GM12878 (cell line): ENCODE results near the gene MYG1. TPM values are rescaled to one million over a fixed set of nuclear protein-coding genes. Genes with fewer than 3 reads are reported as not detected.

Source experiments
- ATAC-seq: fragments of 200-7000 bp; cut with Tn5 transposase; 3 replicates; pipeline ENCODE4 v1.9.1; 2020; ENCODE audit warnings: mild to moderate bottlenecking, moderate library complexity
- BruUV-seq: library from RNA; stranded (reverse); fragments of 400-500 nt; replicated peaks from 2 replicates; lab custom pipeline; 2021; lab: Mats Ljungman, UMichigan
- CTCF ChIA-PET: fragments of 300-600 bp; sonication (Branson Sonifier 250); formaldehyde crosslinking; extraction: SDS; loops from one replicate; lab custom pipeline; 2021; ENCODE audit warnings: inconsistent platforms; lab: Yijun Ruan, JAX
- POLR2A ChIA-PET: fragments of 350-600 bp; formaldehyde crosslinking; extraction: SDS; loops from one replicate; lab custom pipeline; 2021; ENCODE audit warnings: inconsistent platforms; lab: Charles Lee
- RAD21 ChIA-PET: fragments of 300-600 bp; sonication (Branson Sonifier 250); formaldehyde crosslinking; loops from one replicate; lab custom pipeline; 2023; ENCODE audit warnings: antibody characterized with exemption; ENCODE audit not compliant: unreplicated experiment; lab: Charles Lee
- SMC1A ChIA-PET: fragments of 300-600 bp; sonication (Branson Sonifier 250); formaldehyde crosslinking; loops from one replicate; lab custom pipeline; 2023; ENCODE audit not compliant: unreplicated experiment, uncharacterized antibody; lab: Charles Lee
- DNase-seq: peaks from one replicate; pipeline ENCODE4 v3.0.0-alpha.2; 2011; ENCODE audit warnings: low read depth, low spot score
- FAIRE-seq: peaks from 3 replicates; lab custom pipeline; 2011; peaks lifted over from hg19 to GRCh38; lab: Jason Lieb, UNC
- H2AFZ ChIP-seq: 2 replicates; pipeline ENCODE4 v1.6.0; 2011; ENCODE audit warnings: low read depth, low read length, control low read depth; ENCODE audit not compliant: control insufficient read depth
- H3K27ac ChIP-seq: 2 replicates; pipeline ENCODE4 v1.5.1; 2011; ENCODE audit warnings: control low read depth; ENCODE audit not compliant: control insufficient read depth, insufficient read depth
- H3K27me3 ChIP-seq, 2 experiments: replicated peaks in 1 of 2; 2 replicates each; pipeline versions ENCODE4 v1.6.0 to v1.6.1; 2011; ENCODE audit warnings: low read length in 1 of 2; ENCODE audit not compliant: control insufficient read depth in 2 of 2, insufficient read depth in 2 of 2
- H3K36me3 ChIP-seq, 2 experiments: 2 replicates each; pipeline ENCODE4 v1.5.1; 2011; ENCODE audit warnings: low read length in 1 of 2; ENCODE audit not compliant: control insufficient read depth in 2 of 2, insufficient read depth in 2 of 2
- H3K4me1 ChIP-seq: 2 replicates; pipeline ENCODE4 v1.6.1; 2011; ENCODE audit warnings: mild to moderate bottlenecking, low read length, moderate library complexity, mixed read lengths; ENCODE audit not compliant: control insufficient read depth, insufficient read depth
- H3K4me2 ChIP-seq: 2 replicates; pipeline ENCODE4 v1.6.0; 2011; ENCODE audit warnings: control low read depth; ENCODE audit not compliant: control insufficient read depth, insufficient read depth
- H3K4me3 ChIP-seq: fragments of 200-600 bp; sonication (generic); 2 replicates; pipeline ENCODE4 v1.5.1; 2016
- H3K79me2 ChIP-seq: 2 replicates; pipeline ENCODE4 v1.6.0; 2011; ENCODE audit warnings: low read length; ENCODE audit not compliant: control insufficient read depth, insufficient read depth
- H3K9ac ChIP-seq: 2 replicates; pipeline ENCODE4 v1.8.0; 2011; ENCODE audit warnings: low read length, control low read depth, mixed read lengths; ENCODE audit not compliant: control insufficient read depth, insufficient read depth
- H3K9me3 ChIP-seq: replicated peaks from 3 replicates; pipeline ENCODE4 v1.5.1; 2011; ENCODE audit warnings: mild to moderate bottlenecking, low read length; ENCODE audit not compliant: control insufficient read depth, insufficient read depth
- H4K20me1 ChIP-seq: 2 replicates; pipeline ENCODE4 v1.6.0; 2011; ENCODE audit not compliant: control insufficient read depth, insufficient read depth
- CBFB ChIP-seq: IDR thresholded peaks from 2 replicates; pipeline ENCODE4 v1.6.1; 2016; ENCODE audit warnings: antibody characterized with exemption, low read depth
- CHD4 ChIP-seq: fragments of 200-600 bp; sonication (generic); IDR thresholded peaks from 2 replicates; pipeline ENCODE4 v1.6.1; 2016; ENCODE audit warnings: mild to moderate bottlenecking
- LARP7 ChIP-seq: fragments of 450-650 bp; IDR thresholded peaks from 2 replicates; pipeline ENCODE4 v1.6.1; 2017; ENCODE audit warnings: mild to moderate bottlenecking
- MTA3 ChIP-seq: IDR thresholded peaks from 2 replicates; pipeline ENCODE4 v1.6.1; 2012; ENCODE audit warnings: low read length, inconsistent platforms, borderline replicate concordance
- NBN ChIP-seq: fragments of 450-650 bp; IDR thresholded peaks from 2 replicates; pipeline ENCODE4 v1.6.1; 2016
- PML ChIP-seq: IDR thresholded peaks from 2 replicates; pipeline ENCODE4 v1.6.1; 2012; ENCODE audit warnings: low read length, inconsistent platforms
- SIN3A ChIP-seq: IDR thresholded peaks from 2 replicates; pipeline ENCODE4 v1.6.1; 2012; ENCODE audit warnings: low read depth, low read length, improper control_type of control experiment
- ZBTB40 ChIP-seq: fragments of 450-650 bp; IDR thresholded peaks from 2 replicates; pipeline ENCODE4 v1.6.1; 2016; ENCODE audit warnings: mild to moderate bottlenecking, moderate library complexity, borderline replicate concordance
- ZNF622 ChIP-seq: fragments of 450-650 bp; IDR thresholded peaks from 2 replicates; pipeline ENCODE4 v1.6.1; 2017; ENCODE audit warnings: mild to moderate bottlenecking, inconsistent platforms
- ZSCAN29 ChIP-seq: fragments of 450-650 bp; IDR thresholded peaks from 2 replicates; pipeline ENCODE4 v1.6.1; 2017; ENCODE audit warnings: mild to moderate bottlenecking, moderate library complexity
- WGBS: methylation state at CpG from one replicate; pipeline ENCODE4 v1.1.6; 2016; ENCODE audit warnings: low lambda C conversion rate; ENCODE audit not compliant: insufficient replicate concordance, insufficient coverage; ENCODE audit errors: missing lambda C conversion rate; 5-methylcytosine and 5-hydroxymethylcytosine counted together
- in situ Hi-C: fragments of 300-500 bp; cut with MboI; formaldehyde crosslinking; loops from 9 replicates; pipeline ENCODE4 v1.14.3; 2018; ENCODE audit warnings: mixed read lengths
- intact Hi-C: fragments of 100-400 bp; cut with micrococcal nuclease; formaldehyde crosslinking; loops from one replicate; pipeline ENCODE4 v1.14.2; 2022; ENCODE audit not compliant: unreplicated experiment
- polyA plus RNA-seq, 11 experiments: library from polyadenylated mRNA; depleted of rRNA in 4 of 11; unstranded in 6 of 11; stranded (reverse) in 5 of 11; fragments of >200 nt; fragmentation: Nextera tagmentation in 4 of 11; fragmentation: Illumina TruSeq in 1 of 11; extraction: Ambion mirVana in 4 of 11; extraction: Trizol in 1 of 11; gene quantifications; 1 replicate in 1 of 11; 2 replicates in 10 of 11; pipeline versions ENCODE4 v1.2.1 to v1.2.3, GENCODE V29; 2011 to 2016; ENCODE audit warnings: inconsistent platforms in 2 of 11, missing spikeins in 2 of 11, low read depth in 1 of 11
- total RNA-seq, 4 experiments: library from RNA; depleted of rRNA in 3 of 4; stranded (reverse); fragments of >200 nt in 3 of 4; fragmentation: Illumina TruSeq in 1 of 4; extraction: Trizol in 1 of 4; gene quantifications; 2 replicates each; pipeline versions ENCODE4 v1.2.1 to v1.2.3, GENCODE V29; 2013 to 2021
- TF ChIP-seq, protein P1 (sequence below): fragments of 450-650 bp; formaldehyde crosslinking; IDR thresholded peaks from 2 replicates; pipeline ENCODE4 v1.4.0; 2020; ENCODE audit warnings: mild to moderate bottlenecking, moderate library complexity
- TF ChIP-seq, protein P2 (sequence below): fragments of 450-650 bp; IDR thresholded peaks from 2 replicates; pipeline ENCODE4 v1.6.1; 2017; ENCODE audit warnings: mild to moderate bottlenecking, low read depth, inconsistent platforms; ENCODE audit not compliant: poor library complexity, severe bottlenecking

The MYG1 gene
- total and polyA plus RNA-seq, 10 of the 15 experiments (the other 5 are each of a cell fraction or from before 2014, with no cell fraction given) = 20.7 to 81.0 (median 49.4) TPM

GRCh38 chr12:53353257-53353655, 53.8 kb downstream of the MYG1 start (continued):
- TF ChIP-seq, protein P1, sequence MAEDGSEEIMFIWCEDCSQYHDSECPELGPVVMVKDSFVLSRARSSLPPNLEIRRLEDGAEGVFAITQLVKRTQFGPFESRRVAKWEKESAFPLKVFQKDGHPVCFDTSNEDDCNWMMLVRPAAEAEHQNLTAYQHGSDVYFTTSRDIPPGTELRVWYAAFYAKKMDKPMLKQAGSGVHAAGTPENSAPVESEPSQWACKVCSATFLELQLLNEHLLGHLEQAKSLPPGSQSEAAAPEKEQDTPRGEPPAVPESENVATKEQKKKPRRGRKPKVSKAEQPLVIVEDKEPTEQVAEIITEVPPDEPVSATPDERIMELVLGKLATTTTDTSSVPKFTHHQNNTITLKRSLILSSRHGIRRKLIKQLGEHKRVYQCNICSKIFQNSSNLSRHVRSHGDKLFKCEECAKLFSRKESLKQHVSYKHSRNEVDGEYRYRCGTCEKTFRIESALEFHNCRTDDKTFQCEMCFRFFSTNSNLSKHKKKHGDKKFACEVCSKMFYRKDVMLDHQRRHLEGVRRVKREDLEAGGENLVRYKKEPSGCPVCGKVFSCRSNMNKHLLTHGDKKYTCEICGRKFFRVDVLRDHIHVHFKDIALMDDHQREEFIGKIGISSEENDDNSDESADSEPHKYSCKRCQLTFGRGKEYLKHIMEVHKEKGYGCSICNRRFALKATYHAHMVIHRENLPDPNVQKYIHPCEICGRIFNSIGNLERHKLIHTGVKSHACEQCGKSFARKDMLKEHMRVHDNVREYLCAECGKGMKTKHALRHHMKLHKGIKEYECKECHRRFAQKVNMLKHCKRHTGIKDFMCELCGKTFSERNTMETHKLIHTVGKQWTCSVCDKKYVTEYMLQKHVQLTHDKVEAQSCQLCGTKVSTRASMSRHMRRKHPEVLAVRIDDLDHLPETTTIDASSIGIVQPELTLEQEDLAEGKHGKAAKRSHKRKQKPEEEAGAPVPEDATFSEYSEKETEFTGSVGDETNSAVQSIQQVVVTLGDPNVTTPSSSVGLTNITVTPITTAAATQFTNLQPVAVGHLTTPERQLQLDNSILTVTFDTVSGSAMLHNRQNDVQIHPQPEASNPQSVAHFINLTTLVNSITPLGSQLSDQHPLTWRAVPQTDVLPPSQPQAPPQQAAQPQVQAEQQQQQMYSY (CRISPR knock-in tag) = no peak
- TF ChIP-seq NBN (no peak), ZSCAN29 (no peak)

DNA sequence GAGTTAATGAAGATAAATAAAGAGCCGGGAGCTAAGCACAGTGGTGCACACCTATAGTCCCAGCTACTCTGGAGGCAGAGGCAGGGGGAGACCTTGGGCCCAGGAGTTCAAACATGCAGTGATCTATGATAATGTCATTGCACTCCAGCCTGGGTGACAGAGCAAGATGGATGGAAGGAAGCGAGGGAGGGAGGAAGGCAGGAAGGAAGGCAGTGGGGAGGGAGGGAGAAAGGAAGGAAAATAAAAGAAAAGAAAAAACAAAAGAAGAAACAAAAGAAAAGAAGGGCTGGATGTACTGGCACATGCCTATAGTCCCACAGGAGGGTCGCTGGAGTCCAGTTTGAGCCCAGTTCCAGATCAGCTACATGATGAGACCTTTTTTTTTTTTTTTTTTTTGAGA, 55.6 kb downstream of the MYG1 start:
- H3K9ac ChIP-seq = no peak overlapping the region
- DNase-seq = no peak
- H3K79me2 ChIP-seq = no peaks in the 10 kb centered on the region
- ChIA-PET RAD21 (interaction anchor here (1.2 to 2.5 kb wide), 7 partner anchors 10 to 122 kb away, joined by 3 to 14 read pairs (median 8); partner anchors contain the start of gene SP1), SMC1A (interaction anchor here (0.6 to 9.3 kb wide), 7 partner anchors 22 to 203 kb away, joined by 3 to 164 read pairs (median 5); partner anchors contain the start of genes AMHR2 and SP1), CTCF (interaction anchor here (0.8 to 8.6 kb wide), 10 partner anchors 9 to 122 kb away, joined by 3 to 225 read pairs (median 4); partner anchors contain the start of genes AAAS, AMHR2 and PRR13), POLR2A (interaction anchor here (0.6 to 5.5 kb wide), 4 partner anchors 28 to 1318 kb away, joined by 4 to 37 read pairs (median 6); no protein-coding TSS in a partner anchor)
- intact Hi-C loops = no loop called here
- no peak overlapping the region for H2AFZ ChIP-seq
- FAIRE-seq = no peak
- no peak overlapping the region for H3K27ac ChIP-seq
- no peaks in the 10 kb centered on the region for H3K9me3 ChIP-seq
- no peaks in the 10 kb centered on the region for H3K36me3 ChIP-seq
- no peak for ATAC-seq
- no peak overlapping the region for H3K4me3 ChIP-seq
- no peaks in the 10 kb centered on the region for H3K27me3 ChIP-seq
- H4K20me1 ChIP-seq = no peaks in the 10 kb centered on the region
- WGBS = 75% methylated on average over 3 of the region's 3 CpGs
- H3K4me2 ChIP-seq = no peak overlapping the region
- in situ Hi-C loops = no loop called here
- no TSS peak for BruUV-seq
- H3K4me1 ChIP-seq = peaks cover 2% of the 10 kb centered on the region
- TF ChIP-seq ZBTB40 = no peak
- no peak for TF ChIP-seq CBFB
- no peak for TF ChIP-seq PML
- TF ChIP-seq CHD4 = no peak
- TF ChIP-seq LARP7 = no peak
- no peak for TF ChIP-seq MTA3
- no peak for TF ChIP-seq SIN3A
- no peak for TF ChIP-seq ZNF622
- TF ChIP-seq, protein P2, sequence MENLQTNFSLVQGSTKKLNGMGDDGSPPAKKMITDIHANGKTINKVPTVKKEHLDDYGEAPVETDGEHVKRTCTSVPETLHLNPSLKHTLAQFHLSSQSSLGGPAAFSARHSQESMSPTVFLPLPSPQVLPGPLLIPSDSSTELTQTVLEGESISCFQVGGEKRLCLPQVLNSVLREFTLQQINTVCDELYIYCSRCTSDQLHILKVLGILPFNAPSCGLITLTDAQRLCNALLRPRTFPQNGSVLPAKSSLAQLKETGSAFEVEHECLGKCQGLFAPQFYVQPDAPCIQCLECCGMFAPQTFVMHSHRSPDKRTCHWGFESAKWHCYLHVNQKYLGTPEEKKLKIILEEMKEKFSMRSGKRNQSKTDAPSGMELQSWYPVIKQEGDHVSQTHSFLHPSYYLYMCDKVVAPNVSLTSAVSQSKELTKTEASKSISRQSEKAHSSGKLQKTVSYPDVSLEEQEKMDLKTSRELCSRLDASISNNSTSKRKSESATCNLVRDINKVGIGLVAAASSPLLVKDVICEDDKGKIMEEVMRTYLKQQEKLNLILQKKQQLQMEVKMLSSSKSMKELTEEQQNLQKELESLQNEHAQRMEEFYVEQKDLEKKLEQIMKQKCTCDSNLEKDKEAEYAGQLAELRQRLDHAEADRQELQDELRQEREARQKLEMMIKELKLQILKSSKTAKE = no peak
